CD4-positive, alpha-beta T cell treated with Interleukin-4 for 1 hour (primary cell): Measurements from ENCODE around the gene B4GALT3.

ENCODE experiments used
- DNase-seq, 2 donors: peaks; one replicate each; pipeline ENCODE4 v3.0.0-alpha.2; 2020 to 2022

The B4GALT3 gene

DNA sequence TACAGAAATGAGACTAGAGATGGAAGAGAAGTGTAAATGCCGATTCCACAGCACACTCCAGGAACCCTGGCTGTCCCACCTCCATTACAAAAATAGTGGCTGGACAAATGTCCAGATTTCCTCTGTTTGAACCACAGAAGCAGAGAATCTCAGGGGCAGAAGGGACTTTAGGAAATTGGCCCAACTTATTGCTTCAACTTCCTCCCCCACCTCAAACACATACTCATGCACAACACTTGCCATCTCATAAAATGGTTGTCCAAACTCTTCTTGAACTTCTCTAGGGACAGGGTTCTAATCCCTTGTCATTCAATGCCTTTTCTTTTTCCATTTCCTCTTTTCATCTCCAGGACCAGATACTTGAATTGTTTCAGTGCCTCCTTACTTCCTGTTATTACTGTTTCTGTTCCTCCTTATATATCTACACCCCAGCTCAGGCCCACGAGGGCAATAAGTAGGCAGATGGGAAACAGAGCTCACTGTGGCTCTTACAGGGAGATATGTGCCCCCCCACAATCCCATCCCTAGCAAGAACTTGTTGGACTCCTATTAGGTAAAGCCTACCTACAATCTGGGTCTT is 8.5 kb upstream of the B4GALT3 start:
- DNase-seq = peak; percentile 39 to 40

DNA sequence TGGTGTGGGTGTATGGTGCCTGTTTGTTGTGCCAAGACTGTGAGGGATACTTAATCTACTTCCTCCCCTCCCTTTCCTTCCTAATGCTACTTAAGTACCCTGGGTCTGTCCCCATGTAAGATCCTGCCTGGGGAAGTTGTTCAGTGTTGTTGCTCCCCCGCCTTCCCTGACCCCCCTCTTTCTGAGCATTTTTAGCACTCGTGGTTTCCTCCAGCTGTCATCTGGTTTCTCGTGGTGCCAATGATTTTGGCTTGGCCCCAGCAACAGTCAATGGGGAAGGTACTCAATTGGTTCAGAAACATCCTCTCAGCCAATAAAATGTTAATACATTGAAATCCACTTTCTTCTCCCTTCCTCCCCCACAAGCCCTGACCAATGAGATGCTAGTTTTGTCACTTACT is 8.0 kb upstream of the B4GALT3 start:
- DNase-seq = peak; percentile 89 to 93

DNA sequence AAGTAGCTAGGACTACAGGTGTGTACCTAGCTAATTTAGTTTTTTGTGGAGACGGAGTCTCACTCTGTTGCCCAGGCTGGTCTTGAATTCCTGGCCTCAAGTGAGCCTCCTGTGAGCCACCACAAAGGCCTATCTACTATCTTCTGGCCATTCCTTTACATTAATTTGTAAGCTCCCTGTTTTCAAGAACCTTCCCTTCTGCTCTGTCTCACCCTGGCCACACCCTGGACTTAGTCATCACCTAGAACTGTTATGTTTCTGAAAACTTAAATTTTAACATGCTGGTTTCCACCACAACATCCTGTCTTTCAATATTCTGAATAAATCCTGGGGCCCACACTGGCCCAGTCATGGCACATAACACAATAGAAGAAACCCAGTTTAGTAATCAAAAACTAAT is 4.9 kb upstream of the B4GALT3 start:
- peak; percentile 74 to 85 for DNase-seq

DNA sequence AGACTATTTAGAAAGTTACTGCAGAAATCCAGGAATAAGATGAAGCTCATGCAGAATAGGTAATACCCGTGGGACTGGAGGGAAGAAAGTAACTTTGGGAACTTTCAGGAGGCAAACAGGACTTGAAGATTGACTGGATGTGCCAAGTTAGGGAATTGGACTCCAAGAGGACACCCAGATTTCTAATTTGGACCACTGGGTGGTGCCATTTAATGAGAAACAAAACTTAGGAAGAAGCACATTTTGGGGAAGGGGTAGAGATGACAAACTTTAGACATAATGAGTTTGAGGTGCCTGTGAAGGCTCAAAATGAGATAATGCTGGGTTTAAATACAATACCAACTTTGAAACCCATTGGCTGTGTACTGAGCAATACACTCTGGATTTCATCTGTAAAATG is 3.3 kb upstream of the B4GALT3 start:
- DNase-seq = peak in 1 of 2 donors; percentile 37

DNA sequence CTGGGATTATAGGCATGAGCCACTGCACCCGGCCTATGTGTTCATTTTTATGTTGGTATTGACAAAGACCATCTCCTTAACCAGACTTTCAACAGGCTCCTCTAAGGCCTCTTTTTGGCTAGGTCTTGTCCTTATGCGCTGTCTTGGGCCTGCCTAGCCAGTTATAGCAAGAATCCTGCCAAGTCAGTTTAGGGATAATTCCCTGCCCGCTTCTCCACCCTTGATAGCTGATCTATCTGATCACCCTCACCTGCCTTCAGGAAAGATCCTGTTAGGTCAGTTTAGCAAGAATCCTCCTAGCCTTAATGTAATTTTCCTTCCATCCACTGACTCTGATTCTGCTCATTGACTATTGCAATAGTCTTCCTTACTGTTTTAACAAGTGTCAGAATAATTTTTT is 2.4 kb upstream of the B4GALT3 start:
- DNase-seq = no peak

DNA sequence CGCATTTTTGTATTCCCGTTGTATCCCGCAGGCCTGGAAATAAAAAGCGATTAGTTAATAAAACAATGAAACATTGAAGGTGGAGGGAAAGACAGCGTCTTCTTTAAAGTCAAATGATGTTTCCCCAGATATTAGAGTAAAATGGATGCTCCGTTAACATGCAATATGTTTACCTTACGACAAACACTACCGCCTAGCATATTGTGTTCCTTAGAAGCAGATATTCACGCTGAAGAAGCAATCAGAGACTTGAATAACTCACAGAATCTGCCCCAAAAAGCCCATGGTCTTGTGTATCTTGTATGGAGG is 583 bp upstream of the B4GALT3 start:
- DNase-seq = no peak

DNA sequence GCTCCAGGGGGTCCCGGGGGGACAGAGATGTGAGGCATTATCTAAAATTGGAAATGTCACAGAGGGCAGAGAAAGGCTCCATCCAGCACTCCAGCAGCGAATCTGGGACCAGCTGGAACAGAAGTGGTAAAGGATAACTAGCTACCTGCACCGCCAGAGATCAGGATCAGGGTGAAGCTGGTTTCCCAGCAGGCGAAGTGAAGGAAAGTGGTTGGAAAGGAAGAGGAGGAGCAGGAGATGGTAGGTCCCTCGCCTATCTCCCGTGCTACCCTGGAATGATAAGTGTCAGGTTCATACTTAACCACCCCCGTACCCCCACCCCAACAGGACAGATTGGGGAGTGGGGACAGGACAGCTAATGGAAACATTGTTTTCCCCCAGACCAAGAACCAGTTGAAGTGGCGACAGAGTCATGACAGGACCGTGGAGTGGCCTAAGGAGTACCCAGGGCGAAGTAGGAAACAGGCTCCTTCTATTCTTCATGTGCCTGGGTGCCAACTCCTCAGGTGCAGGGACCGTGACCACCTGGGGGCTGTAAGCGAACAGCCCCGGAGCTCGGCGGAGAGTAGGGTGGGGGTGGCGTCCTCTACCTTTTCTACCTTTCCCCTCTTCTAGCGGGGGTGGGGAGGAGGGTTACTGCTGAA is 717 bp downstream of the B4GALT3 start:
- DNase-seq = no peak

DNA sequence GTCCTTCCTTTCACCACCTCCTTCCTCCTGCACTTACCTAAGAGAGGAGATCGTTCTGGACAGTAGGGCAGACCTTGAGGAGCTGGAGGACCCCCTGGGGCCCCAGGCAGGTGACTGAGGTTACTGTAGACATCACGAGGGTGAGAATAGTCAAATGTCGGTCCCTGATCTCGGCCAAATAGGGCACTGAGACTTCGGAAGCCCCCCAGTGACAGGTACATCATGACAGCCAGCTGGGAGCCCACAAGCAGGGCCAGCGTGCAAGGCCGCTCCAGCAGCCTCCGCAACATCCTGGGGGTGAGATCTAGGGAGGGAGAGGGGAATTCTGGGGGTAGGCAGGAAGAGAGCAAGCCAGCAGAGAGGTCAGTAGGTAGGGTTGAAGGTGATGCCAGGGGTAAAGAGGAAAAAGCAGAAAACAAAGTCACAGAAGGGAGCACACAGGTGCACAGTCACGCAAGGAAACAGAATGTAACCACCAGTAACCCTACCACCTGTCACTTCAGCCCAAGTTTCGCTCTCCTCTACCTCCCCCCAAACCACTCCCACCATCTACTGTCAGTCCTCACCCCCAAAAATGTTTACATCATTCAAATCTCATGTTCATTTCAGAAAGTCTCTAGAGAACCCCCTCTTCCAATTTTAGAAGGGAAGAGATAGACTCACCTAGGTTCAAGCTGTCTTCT is 1.4 kb downstream of the B4GALT3 start:
- DNase-seq = no peak

DNA sequence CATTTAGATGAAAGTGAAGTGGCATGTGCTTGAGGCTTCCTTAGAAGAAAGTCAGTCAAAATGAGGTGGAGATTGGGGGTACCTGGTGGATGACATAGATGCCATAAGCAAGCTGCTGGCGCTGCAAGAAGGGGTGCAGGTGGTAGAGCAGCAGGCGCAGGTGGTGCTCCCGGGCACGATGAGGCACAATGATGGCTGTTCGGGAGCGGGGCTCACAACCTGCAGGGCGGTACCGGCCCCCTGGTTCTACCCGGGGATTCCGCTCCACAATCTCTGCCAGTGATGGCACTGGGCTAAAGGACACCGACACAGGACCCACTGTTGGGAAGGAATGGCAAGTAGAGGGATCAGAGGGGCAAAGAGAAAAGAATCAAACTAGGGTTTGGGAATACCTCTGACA is 2.4 kb downstream of the B4GALT3 start:
- no peak for DNase-seq

DNA sequence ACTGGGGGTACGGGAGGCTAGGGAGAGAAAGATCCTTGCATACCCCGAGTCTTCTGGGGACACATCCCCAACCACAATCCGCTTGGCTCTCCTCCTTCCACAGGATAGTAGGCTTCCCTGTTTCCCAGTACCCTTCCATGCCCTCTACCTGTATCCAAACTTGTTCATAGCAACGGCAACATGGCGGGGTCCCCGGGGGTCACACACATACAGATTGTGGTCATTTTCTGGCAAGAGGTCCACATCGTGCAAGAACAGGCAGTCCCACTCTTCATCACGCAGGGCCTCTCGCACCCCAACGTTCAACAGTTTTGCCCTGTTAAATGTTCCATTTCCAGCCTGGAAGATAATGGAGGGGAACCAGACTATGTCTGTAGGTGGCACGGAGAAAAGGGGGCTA is 3.6 kb downstream of the B4GALT3 start:
- DNase-seq = no peak

DNA sequence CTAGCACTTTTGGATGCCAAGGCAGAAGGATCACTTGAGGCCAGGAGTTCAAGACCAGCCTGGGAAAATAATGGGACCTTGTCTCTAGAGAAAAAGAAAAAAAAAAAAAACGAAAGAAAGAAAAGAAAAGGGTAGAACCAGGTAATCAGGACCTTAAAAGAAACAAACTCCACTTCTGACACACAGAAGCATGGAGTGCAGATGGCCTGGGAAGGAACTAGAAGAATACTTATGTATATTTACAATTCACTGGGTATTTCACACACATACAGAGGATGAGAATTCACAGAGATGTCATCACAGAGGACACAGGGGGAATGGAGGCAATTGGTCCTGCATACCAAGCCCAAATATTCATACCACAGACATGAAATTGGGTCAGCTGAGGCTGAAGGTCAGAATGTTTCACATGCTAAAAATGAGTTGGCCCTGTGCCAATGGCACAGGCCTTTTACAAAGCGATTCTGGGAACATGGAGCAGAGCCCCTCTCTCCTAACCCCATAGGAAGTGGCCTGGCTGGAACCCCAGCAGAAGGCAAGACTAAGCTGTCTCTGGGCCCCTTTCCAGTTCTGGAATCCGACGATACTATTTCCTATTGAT is 4.4 kb downstream of the B4GALT3 start:
- DNase-seq = no peak

DNA sequence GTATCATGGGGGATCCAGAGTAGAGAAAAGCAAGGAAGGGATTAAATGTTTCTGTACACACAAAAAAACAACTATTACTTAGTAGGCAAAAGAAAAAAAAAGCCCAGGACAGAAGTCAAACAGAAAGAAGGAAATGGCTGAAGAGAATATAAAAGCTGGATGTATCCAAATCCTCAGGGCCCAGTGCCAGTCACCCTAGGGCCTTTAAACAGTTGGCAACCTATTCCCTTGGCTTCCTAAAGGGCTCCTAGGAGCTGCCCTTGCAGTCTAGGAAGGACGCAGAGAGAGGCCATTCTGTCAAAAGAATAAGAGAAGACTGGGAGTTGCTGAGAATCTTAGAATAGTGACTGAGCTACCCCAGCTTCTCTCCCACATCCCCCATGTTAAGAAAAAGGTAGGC is 5.0 kb downstream of the B4GALT3 start:
- no peak for DNase-seq

DNA sequence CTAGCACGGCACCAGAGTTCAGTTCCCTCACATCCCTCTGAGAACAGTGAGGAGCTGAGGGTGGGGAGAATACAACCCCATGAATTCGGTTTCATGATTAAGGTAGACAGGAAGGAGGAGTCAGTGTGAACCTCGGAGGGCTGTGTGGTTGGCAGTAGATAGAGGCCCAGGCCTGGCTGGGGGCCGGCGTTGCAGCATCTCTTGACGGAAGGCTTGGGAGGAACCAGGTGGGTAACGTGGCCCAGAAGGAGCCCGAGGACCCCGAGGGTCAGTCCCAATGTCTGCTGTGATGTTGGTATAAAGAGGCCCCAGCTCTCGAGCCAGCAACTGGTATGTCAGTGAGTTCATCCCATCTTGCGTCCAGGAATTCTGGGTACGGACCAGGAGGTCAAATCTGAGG is 5.6 kb downstream of the B4GALT3 start:
- no peak for DNase-seq

DNA sequence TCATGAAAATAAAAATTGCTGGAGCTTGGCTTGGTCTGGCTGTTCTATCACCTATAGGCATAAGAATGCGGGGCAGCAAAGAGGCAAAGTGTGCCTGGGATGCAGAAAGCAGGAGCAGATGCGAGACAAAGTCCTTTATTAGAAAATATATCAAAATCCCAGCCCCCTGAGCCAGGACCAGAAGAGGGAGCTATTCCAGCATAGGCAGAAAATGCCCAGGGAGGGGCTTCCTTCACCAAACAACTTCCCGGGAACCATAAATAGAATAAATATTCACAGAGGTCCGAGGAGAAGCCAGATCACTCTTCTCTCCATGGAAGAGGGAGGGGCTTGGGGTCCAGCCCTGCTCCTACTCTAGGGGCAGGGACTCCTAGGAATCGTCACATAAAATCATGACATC is 6.1 kb downstream of the B4GALT3 start:
- no peak for DNase-seq

DNA sequence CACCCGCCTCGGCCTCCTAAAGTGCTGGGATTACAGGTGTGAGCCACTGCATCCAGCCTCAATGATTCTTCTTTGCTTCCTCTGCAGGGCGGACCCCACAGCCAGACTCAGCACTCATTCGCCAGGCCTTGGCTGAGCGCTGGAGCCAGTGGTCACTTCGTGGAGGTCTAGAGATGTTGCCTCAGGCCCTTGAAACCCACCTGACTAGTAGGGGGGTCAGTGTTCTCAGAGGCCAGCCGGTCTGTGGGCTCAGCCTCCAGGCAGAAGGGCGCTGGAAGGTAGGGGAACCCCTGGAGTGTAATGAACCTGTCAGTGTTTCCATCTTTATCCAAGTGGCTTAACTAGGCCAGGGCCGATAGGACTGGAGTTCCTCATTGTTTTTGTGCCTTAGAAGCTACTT is 8.4 kb downstream of the B4GALT3 start:
- DNase-seq = no peak

DNA sequence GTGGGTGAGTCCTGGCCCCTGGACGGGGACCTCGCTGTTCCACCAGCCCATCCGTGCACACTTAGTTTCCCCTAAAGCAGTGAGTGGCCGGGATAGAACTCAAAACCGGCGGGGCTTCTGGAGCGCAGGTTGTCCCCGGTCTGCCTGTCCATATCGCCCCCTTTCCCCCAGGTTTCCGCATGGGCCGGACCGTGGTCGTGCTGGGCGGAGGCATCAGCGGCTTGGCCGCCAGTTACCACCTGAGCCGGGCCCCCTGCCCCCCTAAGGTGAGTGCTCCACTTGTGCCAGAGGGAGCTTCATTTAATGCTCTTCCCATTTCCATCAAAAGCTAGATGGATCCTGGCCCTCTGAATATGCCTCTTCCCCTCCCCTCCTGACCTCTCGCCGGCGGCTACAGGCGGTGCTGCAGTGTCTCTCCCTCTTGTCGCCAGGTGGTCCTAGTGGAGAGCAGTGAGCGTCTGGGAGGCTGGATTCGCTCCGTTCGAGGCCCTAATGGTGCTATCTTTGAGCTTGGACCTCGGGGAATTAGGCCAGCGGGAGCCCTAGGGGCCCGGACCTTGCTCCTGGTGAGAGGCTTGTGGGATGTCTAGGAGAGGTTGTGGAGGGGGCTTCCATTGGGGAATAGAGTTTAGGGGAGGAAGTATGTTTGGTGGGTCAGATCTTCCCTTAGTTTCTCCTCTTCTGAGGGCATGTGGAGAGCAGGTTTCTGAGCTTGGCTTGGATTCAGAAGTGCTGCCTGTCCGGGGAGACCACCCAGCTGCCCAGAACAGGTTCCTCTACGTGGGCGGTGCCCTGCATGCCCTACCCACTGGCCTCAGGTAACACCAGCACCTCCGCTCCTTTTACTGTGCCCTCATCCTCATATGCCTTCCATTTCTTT is 10.4 kb downstream of the B4GALT3 start:
- no peak for DNase-seq

DNA sequence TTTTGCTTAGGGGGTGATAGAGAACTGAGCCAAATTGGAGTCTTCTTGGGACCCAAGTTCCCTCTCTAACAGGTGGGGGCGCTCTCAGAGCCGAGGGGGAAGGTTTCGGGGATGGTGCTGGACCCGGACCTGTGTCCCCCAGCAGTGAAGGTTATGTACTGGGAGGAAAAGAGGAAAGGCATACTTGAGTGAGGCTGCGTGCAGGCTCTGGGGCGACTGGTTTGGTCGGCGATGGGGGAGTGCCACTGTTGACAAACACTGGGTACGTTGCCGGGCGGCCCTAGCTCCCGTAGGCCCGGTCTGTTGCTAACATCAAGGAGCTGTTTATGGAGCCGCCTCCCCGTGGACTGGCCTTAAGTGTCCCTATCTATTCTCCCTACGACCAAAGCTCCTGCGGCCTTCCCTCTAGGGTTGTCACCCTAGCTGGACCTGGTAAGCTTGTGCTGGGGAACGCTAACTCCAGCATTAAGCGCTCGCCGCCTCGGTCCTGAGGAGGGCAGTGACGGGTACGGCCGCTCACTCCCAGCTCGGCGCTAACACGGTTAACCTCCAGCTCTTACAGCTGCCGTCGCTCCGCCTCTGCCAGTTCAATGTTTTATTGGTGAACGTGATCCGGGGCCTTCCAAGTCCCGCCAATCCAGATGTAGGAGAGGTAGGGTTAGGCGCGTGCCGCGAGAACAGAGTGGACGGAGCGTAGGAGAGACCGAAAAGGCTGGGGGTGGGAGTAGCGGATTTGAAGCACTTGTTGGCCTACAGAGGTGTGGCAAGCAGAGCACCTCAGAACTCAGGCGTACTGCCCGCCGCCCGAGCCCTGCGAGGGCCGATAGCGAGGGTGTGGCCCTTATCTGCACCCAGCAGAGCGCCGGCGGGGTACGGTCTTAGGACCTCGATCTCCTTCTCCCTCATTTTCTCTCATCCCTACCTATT is 11.3 kb downstream of the B4GALT3 start, which contains the start of gene PPOX:
Gene PPOX (plus strand): TSS at position 685 of the 927 bp plus-strand sequence. CDS start 422 bp downstream, outside the sequence.
- peak; percentile 95 to 97 for DNase-seq

DNA sequence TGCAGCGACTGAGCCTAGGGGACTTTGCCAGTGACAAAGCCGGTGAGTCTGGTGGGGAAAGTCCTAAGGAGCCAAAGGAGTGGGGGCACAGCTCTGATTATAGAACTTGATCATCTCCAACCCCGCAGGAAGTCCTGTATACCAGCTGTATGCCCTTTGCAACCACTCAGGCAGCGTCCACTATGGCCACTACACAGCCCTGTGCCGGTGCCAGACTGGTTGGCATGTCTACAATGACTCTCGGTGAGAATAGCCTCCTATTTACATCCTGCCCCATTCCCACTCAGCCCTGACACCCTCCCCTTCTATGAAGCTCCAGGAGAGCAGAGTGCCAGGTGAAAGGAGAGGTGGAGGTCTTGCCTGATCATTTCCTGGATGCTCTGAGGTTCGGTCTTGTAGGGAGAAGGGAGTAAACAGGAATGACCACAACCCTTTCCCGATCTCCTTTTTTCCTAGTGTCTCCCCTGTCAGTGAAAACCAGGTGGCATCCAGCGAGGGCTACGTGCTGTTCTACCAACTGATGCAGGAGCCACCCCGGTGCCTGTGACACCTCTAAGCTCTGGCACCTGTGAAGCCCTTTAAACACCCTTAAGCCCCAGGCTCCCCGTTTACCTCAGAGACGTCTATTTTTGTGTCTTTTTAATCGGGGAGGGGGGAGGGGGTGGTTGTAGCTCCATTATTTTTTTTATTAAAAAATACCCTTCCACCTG is 12.3 kb downstream of the B4GALT3 start:
- DNase-seq = no peak

DNA sequence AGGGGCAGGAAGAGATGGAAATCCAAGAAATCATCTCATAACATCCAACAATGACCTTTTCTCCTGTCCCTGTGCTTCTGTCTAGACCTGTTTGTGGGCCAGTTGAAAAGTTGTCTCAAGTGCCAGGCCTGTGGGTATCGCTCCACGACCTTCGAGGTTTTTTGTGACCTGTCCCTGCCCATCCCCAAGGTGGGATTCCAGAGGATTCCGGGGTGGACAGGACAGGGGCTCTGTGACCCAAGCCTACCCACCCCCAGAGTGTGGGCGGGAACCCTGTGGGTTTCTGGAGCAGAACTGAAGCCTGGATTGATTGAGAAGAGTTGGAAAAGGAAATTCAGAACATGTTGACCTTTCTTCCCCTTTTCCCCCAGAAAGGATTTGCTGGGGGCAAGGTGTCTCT is 13.5 kb downstream of the B4GALT3 start:
- DNase-seq = no peak

DNA sequence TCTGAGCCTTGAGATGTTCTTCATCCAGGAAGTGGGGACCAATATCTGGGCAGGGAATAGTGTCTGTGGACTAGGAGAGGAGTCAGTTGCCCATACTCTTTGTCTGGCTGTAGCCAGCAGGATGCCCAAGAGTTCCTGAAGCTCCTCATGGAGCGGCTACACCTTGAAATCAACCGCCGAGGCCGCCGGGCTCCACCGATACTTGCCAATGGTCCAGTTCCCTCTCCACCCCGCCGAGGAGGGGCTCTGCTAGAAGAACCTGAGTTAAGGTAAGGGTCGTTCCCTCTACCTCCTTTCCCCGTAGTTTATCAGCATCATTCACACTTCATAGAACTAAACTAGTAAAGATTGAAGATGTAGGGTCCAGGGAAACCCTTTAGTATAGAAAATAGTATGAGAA is 14.5 kb downstream of the B4GALT3 start:
- no peak for DNase-seq

DNA sequence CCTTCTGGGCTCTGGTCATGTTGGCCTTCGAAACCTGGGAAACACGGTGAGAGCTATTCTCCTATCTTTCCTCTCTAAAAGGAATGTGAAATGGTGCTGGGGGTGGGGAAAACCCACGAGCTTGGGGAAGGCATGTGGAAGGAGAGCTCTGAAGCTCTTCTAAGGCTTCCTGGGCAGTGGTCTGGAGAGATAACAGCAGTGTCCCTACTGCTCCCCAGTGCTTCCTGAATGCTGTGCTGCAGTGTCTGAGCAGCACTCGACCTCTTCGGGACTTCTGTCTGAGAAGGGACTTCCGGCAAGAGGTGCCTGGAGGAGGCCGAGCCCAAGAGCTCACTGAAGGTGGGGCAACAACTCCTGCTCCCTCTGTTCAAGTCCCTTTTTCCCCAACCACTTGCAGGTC is 15.3 kb downstream of the B4GALT3 start:
- no peak for DNase-seq
